ENCODE data around the gene EFNA2. TPM values are rescaled to one million over a fixed set of nuclear protein-coding genes. Genes with fewer than 3 reads are reported as not detected.

The EFNA2 gene
- total RNA-seq, 1 donor from 2014 or later = not detected

- H3K36me3 ChIP-seq = peaks cover 0 to 13% of the 10 kb centered on the region in 2 donors
- no peak for DNase-seq (ENCODE audit: extremely low spot score in 2 of 2)
- TF ChIP-seq POLR2A (IDR thresholded peaks at IDR 0.05) (no peak), CTCF (IDR thresholded peaks at IDR 0.05) (no peak)
- no peaks in the 10 kb centered on the region for H3K9me3 ChIP-seq
- no peaks in the 10 kb centered on the region for H3K27me3 ChIP-seq
- intact Hi-C loops (cut with DNase I) = loop anchor here (5.0 to 10.0 kb wide), 2 partner anchors 228 to 325 kb away; partner anchors contain the start of genes ARID3A, RNU6-2 and TMEM259
- peak overlapping the region; percentile 79 to 85 for H3K4me3 ChIP-seq
- H3K27ac ChIP-seq = peak overlapping the region; percentile 100
- H3K4me1 ChIP-seq = peaks cover 58% of the 10 kb centered on the region
Observed at GRCh38 chr19:1249990-1250436, 35.7 kb upstream of the EFNA2 start.

GRCh38 chr19:1250437-1251260 lies 35.0 kb upstream of the EFNA2 start:
- DNase-seq (ENCODE audit: extremely low spot score in 2 of 2) = no peak
- peak overlapping the region; percentile 100 for H3K27ac ChIP-seq
- TF ChIP-seq POLR2A (IDR thresholded peaks at IDR 0.05) (no peak), POLR2AphosphoS5 (IDR thresholded peaks at IDR 0.05; ENCODE audit: insufficient read depth in 1 of 2, low read depth in 1 of 2) (peak in 1 of 2 donors; percentile 40), CTCF (IDR thresholded peaks at IDR 0.05) (no peak)
- no peaks in the 10 kb centered on the region for H3K27me3 ChIP-seq
- peaks cover 58% of the 10 kb centered on the region for H3K4me1 ChIP-seq
- peak overlapping the region; percentile 79 to 85 for H3K4me3 ChIP-seq
- H3K9me3 ChIP-seq = no peaks in the 10 kb centered on the region
- H3K36me3 ChIP-seq = peaks cover 0 to 19% of the 10 kb centered on the region in 2 donors
- intact Hi-C loops (cut with DNase I) = no loop called here

GRCh38 chr19:1251330-1252220 lies 34.1 kb upstream of the EFNA2 start:
- peak in 1 of 2 donors; percentile 49 for TF ChIP-seq POLR2AphosphoS5 (IDR thresholded peaks at IDR 0.05; ENCODE audit: insufficient read depth in 1 of 2, low read depth in 1 of 2)
- TF ChIP-seq POLR2A (IDR thresholded peaks at IDR 0.05) = no peak
- intact Hi-C loops (cut with DNase I) = loop anchor here (1.0 kb wide), 1 partner anchor 10 kb away; no protein-coding TSS in a partner anchor
- H3K9me3 ChIP-seq = no peaks in the 10 kb centered on the region
- H3K4me1 ChIP-seq = peaks cover 58% of the 10 kb centered on the region
- H3K4me3 ChIP-seq = peak overlapping the region; percentile 79 to 85
- H3K27me3 ChIP-seq = no peaks in the 10 kb centered on the region
- no peak for DNase-seq (ENCODE audit: extremely low spot score in 2 of 2)
- peak overlapping the region; percentile 100 for H3K27ac ChIP-seq
- peaks cover 0 to 29% of the 10 kb centered on the region in 2 donors for H3K36me3 ChIP-seq

GRCh38 chr19:1252221-1252820 lies 33.4 kb upstream of the EFNA2 start:
- intact Hi-C loops (cut with DNase I) = loop anchor here (1.0 kb wide), 1 partner anchor 9 kb away; no protein-coding TSS in a partner anchor
- TF ChIP-seq POLR2AphosphoS5 (IDR thresholded peaks at IDR 0.05; ENCODE audit: insufficient read depth in 1 of 2, low read depth in 1 of 2) = peak; percentile 46 to 86
- no peak for TF ChIP-seq POLR2A (IDR thresholded peaks at IDR 0.05)
- H3K9me3 ChIP-seq = no peaks in the 10 kb centered on the region
- no peaks in the 10 kb centered on the region for H3K27me3 ChIP-seq
- DNase-seq (ENCODE audit: extremely low spot score in 2 of 2) = no peak
- H3K36me3 ChIP-seq = peaks cover 0 to 36% of the 10 kb centered on the region in 2 donors
- peak overlapping the region; percentile 100 for H3K27ac ChIP-seq
- H3K4me3 ChIP-seq = peak overlapping the region; percentile 79 to 85
- H3K4me1 ChIP-seq = peaks cover 62% of the 10 kb centered on the region

GRCh38 chr19:1252821-1253513 lies 32.7 kb upstream of the EFNA2 start:
- intact Hi-C loops (cut with DNase I) = loop anchor here (1.0 kb wide), 1 partner anchor 8 kb away; no protein-coding TSS in a partner anchor
- Histone ChIP-seq H3K27ac (peak overlapping the region; percentile 100), H3K4me3 (peak overlapping the region; percentile 79 to 85), H3K36me3 (peaks cover 0 to 43% of the 10 kb centered on the region in 2 donors), H3K4me1 (peaks cover 62% of the 10 kb centered on the region), H3K9me3 (no peaks in the 10 kb centered on the region), H3K27me3 (no peaks in the 10 kb centered on the region)
- peak in 1 of 3 experiments; percentile 5 for TF ChIP-seq CTCF (IDR thresholded peaks at IDR 0.05)
- no peak for TF ChIP-seq POLR2A (IDR thresholded peaks at IDR 0.05)
- peak; percentile 18 to 70 for TF ChIP-seq POLR2AphosphoS5 (IDR thresholded peaks at IDR 0.05; ENCODE audit: insufficient read depth in 1 of 2, low read depth in 1 of 2)
- no peak for DNase-seq (ENCODE audit: extremely low spot score in 2 of 2)

Data from vagina (tissue), 2 donors.